GM19468 (cell line): ENCODE results near the gene DSTYK.
A peak's percentile ranks its signal among the peaks of the same experiment; 100 is the strongest.
"Not testable (repeated sequence)": the region's sequence is repeated elsewhere in the genome, so short reads cannot be mapped to it uniquely, and the experiment has no call there.

ENCODE experiments used
- ATAC-seq: cut with Tn5 transposase; IDR thresholded peaks from one replicate; pipeline ENCODE4 v1.9.1; 2021; ENCODE audit warnings: mild to moderate bottlenecking, moderate library complexity, moderate number of reproducible peaks; ENCODE audit not compliant: unreplicated experiment; ENCODE audit errors: extremely low read depth

Gene DSTYK

DNA sequence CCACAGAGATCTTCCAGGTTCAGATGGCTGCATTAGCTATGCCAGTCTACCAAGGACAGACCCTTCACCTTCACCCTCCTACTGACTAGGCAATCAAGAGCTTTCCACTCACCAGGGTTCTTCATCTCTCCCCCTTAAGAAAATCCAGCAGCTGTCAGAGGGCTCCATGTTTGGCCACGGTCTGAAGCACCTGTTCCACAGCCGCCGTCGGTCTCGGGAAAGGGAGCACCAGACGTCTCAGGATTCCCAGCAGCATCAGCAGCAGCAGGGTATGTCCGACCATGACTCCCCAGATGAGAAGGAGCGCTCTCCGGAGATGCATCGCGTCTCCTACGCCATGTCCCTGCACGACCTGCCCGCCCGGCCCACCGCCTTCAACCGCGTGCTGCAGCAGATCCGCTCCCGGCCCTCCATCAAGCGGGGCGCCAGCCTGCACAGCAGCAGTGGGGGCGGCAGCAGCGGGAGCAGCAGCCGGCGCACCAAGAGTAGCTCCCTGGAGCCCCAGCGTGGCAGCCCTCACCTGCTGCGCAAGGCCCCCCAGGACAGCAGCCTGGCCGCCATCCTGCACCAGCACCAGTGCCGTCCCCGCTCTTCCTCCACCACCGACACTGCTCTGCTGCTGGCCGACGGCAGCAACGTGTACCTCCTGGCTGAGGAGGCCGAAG is 30.0 kb upstream of the DSTYK start:
- no peak for ATAC-seq

DNA sequence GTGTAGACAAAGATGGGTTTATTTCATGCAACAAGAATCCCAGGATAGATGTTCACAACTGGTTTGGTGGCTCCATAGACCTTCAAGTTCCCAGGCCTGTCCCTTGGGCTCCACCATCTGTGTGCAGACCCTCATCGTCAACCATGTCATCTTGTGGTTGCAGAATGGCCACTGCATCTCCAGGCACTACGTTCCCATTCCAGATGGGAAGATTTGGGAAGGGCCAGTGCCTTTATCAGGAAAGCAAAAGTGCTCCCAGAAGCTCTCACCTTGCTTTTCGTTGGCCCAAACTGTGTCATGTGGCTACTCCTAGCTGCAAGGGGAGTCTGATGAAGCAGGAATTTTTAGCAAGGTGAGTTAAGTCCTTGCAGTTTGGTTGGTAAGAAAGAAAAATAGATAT is 29.1 kb upstream of the DSTYK start:
- no peak for ATAC-seq

DNA sequence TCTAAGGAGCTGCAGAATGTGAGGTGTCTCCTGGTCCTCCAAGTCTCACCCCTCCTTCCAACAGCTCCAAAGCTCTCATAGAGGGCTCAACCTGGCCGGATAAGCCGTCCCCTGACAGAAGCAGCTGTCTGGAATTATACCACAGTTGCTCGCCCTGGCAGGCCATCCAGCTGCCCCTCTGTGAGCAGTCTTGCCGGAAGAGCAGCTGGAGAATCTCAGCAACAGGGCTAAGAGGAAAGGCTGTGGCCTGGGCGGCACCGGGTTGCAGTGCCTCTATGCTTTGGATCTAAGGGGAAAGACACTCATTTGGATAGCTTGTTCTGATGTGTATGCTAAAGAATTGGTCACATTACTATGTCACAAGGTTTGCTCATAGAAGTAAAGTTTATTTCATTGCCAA is 28.6 kb upstream of the DSTYK start:
- ATAC-seq, result no peak

DNA sequence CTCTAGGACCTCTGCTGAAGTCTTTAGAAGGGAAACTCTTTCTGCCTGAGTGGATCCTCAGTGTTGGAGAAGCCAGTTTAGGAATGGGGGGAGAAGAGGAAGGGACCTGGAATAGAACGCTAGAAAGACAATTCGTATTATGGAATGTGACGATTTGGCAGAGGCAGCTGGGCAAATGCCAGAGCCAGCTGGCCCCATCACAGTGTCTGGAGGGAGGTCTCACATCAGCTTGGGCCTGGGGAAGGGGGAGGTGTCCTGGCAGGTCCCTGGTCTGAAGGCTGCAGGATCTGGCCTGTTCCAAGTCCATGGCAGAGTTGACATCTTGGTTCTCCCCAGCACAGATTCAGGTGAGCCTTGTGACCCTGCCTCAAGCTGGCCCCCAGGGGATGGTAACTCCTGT is 27.6 kb upstream of the DSTYK start:
- no peak for ATAC-seq

DNA sequence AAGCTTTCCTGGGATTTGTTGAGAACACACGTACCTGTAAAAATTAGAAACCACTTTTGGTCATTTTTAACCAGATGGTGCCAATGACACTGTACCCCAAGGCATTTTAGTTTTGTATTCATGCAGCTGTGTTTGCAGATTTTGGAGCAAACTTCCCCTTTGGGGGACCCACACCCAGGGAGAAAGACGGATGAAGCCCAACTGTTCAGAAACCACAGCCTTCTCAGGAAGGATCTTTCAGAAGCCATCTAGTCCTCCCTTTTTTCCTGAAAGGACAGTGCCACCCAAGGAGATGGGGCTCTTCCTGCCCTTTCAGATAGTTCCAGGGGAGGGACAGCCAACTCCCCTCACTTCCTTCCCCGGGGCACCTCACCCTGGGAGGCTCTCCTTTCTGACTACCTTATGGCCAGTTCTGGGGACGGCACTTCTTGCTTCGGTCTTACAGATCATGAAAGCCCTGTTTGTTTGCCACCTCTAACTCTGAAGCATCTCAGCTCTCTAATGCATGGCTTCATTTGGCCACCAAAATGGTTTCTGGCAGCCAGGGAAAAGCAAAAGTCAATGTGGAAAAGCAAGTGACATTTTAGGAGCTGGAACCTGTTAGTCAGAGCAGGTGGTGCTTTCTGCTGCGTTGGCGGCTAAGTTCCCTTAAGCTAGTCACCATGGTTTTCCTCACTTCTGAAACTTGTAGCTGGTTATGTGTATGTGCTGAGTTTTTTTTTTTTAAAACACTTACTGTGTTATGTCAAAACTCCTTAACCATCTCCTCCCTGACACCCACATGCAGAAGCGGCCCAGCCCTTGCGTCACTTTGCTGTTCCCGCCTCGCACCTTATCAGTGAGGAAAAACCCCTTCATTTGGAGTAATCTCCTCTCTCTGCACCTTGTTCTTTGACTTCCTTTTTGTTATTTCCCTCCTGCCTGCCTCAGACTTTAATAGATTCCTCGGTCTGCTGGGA is 26.3 kb upstream of the DSTYK start:
- ATAC-seq, result no peak

DNA sequence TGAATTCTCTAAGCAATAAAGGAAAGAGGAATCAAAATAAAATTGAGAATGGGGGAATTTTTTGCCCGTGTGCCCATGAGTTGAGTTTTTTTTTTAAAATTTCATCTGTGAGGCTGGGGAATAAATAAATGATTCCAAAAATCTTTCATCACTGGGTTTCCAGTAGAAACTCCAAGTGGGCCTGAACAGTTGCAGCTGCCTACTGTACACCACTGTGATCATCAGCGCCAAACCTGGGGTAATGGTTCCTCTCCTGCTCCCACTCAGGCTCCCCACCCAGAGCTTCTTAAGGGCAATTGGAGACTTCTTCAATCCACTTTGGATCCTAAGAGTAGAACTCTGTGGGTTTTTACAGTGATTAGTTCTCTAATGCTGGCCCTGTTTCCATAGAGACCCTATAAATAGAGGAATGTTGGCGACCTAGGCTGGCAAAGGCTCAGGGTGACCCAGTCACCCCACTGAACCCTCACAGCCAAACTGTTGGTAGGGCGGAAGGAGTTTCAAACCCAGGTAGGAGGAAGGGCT is 25.5 kb upstream of the DSTYK start:
- no peak for ATAC-seq

DNA sequence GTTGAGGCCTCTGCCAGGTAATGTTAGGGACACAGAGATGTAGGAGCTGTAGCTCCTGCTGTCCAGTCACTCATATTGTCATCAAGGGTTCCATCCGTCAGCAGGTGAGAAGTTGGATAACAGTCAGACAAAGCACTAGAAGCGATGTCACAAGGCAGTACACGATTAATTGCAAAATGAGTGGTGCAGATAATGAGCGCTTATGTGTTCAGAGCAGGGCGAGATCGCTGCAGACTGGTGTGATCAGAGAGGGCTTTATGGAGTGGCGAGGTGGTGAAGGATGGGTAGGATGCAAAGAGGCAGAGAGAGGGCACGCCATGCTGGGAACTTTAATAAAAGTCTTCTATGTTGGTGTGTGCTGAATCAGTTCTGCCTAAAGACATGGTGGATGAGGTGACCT is 25.0 kb upstream of the DSTYK start:
- ATAC-seq, result no peak

DNA sequence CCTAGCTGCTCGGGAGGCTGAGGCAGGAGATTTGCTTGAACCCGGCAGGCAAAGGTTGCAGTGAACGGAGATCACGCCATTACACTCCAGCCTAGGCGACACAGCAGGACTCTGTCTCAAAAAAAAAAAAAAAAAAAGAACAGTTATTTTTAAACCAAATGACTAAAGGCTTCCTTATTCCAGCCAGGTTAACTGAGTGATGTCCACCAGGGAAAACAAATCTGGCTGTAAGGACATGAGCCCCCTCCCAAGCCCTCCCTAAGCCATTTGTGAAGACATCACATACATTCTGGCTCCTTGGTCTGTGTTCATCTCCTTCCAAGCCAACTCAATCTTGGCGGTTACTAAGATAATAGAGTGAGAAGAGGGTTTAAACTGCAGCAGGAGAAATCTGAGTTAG is 24.4 kb upstream of the DSTYK start:
- no peak for ATAC-seq

DNA sequence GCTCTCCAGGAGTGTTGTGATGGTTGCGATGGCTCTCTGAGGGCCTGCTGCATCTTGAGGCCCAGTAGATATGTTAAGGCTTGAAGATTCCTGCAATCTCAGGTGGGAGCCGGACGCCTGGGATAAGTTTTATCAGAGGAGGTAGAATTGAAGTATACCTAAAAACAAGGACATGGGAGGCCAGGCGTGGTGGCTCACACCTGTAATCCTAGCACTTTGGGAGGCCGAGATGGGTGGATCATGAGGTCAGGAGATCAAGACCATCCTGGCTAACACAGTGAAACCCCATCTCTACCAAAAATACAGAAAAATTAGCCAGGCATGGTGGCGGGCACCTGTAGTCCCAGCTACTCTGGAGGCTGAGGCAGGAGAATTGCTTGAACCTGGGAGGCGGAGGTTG is 22.5 kb upstream of the DSTYK start:
- ATAC-seq, result not testable (repeated sequence)

DNA sequence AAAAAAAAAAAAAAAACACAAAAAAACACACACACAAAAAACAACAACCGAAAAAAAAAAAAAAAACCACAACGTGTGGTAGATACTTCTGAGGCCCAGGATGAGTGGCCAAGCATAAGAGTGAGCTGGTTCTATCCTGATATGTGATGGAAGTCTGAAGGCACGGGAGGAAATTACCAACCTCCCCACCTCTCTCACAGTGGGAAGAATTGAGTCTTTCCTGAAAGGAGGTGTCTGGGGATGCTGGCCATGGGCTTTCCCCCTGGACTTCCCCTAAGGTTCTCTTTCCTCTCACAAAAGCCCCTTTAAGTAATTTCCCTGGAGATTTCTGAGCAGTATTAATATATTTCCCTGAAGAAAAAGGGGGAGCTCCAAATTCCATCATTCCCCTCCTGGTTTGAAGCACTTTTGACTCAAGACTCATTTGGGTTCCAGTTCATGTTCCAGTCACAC is 21.5 kb upstream of the DSTYK start:
- no peak for ATAC-seq

DNA sequence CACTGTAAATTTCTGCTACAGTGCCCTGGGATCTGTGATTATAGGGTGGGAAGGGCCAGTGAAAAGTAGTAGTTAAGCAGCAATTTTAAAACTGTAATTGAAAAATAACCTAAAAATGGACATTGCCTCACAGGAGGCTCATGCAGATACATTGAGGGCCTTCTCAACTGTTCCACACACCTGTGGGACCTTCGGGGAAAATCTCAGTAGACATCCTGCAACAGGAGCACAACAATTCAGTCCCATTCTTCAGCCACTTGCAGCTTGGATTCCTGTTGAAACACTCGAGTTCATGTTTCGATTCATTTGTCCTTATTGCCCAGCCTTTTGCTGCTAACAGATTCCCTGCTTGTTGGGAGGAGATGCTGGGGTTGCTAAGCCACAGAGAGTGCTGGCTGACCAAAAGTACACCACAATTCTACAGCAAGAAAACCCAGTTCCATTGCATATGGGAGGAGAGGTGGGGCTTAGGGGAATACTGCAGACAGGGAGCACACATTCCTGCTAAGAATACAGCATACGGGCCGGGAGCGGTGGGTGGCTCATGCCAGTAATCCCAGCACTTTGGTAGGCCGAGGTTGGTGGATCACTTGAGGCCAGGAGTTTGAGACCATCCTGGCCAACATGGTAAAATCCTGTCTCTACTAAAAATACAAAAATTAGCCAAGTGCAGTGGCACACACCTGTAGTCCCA is 20.8 kb upstream of the DSTYK start:
- no peak for ATAC-seq

DNA sequence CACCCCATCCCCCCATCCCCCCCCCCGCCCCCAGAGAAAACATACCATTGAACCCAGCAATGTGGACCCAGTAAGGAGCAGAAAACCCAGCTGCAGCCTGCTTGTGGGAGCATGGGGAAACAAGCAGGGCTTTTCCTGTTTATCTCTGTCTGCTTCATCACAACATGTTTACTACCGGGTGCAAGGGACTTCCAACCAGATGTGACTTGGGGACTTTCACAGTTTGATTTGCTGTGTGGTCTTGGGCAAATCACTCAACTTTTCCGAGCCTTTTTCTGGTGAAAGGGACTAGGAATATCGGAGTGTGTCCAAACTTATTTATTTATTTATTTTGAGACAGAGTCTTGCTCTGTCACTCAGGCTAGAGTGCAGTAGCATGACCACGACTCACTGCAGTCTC is 19.5 kb upstream of the DSTYK start:
- no peak for ATAC-seq

DNA sequence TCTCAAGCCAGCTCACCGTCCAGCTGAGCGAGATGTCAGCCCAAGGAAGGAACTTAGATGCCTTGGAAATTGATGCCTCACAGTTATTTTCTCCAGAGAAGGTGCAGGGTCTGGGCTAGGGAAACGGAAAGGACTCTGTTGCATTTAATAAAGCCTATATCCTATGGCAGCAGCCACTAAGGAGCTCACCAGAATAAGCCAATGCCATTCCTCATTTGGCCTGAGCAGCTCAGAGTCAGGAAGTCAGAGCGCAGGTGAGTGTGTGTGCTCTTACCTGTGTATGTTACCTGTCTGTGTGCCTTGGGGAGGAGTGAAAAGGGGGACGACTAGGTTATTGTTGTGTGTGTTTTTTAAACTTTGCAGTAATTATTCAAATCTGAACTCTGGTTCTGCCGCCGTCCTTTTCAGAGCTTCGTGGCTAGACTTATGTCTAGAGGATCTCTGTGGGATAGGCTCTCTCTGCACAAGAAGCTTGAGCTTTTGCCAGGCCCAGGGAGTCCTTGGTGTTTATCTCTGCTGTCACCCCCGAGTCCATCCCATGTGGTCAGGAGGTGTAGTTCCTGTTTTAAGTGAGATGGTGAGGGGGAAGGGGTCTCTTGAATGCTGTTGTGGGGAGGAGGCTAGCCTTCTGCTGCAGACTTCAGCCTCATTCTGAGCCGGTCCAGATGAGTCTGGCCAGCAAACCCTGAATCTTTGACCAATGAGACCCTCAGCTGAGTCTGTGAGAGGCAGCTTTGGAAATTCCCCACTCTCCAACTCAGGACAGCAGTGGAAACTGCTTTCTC is 18.6 kb upstream of the DSTYK start:
- ATAC-seq, result no peak

DNA sequence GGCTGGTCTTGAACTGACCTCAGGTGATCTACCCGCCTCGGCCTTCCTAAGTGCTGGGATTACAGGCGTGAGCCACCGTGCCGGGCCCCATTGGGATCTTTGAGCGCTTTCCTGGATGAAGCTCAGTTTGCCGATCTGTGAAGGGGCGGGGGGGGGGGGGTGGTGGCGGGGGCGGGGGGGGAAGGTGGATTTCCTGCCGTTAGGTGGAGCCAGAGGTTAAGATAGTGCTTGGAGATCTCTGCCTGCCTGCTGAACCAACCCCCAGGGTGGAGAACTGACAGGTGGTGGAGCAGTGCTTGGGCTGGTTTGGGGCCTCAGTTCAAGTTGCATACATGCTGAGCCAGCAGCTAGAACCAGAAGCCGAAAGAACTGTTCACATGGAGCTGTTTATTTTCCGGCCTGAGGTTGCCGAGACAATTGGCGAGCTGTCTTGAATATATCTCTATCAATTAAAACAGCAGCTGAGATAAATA is 17.9 kb upstream of the DSTYK start:
- no peak for ATAC-seq

DNA sequence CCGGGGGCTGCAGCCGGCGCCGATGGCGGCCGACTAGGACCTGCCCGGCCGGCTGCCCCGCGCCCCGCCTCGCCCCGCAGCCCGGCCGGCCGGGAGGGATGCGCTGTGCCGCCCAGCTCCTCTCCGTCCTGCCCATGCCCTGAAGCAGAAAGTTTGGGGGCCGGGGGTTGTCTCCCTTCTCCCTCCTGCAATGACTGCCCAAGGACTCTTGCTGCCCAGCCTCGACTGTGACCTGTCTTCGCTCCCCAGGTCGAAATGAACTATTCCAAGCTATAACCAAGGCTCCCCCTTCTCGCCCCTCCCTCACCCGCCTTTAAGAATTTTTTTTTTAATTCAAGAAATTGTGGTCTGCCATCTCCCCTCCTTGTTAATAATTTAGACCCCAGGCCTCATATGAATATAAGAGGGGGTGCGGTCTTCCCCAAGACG is 16.6 kb upstream of the DSTYK start:
- ATAC-seq, result no peak

DNA sequence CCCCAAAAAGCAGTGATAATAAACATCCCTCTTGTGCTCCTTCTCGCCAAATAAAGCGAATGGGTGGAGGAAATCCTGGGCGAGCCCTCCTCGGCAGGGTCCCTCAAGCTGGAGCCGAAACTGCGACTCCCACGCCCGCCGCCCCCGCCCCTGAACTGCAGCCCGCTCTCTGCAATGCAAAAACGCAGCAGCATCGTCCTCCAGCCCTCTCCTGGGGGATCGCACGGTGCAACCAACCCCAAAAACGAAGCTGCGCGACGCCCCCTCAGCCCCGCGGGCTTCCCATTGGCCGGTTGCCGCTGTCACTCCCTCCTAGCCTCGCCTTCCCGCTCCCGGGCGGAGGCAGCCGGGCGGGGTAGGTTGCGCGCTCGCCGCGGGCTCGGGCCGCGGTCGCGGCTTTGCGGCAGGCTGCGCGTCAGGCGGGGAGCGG is 16.1 kb upstream of the DSTYK start, which contains the start of gene TMCC2:
Gene TMCC2, plus strand, starts transcription at position 363 of the 430 bp plus-strand sequence. CDS start 619 bp downstream, outside the sequence.
- ATAC-seq, result peak; percentile 75

DNA sequence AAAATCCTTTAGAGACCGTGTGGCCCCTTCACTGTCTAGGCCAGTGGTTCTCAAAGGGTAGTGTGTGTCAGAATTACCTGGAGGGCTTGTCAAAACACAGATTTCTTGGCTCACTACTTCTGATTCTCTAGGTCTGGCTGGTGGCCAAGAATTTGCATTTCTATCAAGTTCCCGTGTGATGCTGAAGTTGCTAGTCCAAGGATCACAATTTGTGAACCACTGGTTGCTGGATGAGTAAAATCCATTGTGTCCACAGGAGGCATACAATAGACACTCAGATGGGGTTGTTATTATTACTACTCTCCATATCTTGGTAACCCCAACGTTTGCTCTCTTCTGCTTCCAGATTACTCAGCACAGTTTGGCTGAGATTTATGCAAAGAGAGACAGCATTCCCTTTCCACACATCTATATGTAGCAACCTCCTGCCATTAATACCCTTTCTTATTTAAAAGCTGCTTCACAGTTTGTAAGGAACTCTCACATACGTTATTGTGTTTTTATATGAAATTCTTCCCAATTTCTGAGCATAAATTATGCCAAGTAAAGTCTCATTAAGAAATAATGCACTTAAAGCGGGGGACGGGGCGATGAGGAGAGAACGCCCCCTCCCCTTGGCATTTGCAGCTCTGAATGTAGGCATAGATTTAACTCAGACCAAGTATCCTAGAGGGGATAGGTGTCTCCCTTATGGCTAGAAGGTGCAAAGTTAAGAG is 15.5 kb upstream of the DSTYK start:
- no peak for ATAC-seq

DNA sequence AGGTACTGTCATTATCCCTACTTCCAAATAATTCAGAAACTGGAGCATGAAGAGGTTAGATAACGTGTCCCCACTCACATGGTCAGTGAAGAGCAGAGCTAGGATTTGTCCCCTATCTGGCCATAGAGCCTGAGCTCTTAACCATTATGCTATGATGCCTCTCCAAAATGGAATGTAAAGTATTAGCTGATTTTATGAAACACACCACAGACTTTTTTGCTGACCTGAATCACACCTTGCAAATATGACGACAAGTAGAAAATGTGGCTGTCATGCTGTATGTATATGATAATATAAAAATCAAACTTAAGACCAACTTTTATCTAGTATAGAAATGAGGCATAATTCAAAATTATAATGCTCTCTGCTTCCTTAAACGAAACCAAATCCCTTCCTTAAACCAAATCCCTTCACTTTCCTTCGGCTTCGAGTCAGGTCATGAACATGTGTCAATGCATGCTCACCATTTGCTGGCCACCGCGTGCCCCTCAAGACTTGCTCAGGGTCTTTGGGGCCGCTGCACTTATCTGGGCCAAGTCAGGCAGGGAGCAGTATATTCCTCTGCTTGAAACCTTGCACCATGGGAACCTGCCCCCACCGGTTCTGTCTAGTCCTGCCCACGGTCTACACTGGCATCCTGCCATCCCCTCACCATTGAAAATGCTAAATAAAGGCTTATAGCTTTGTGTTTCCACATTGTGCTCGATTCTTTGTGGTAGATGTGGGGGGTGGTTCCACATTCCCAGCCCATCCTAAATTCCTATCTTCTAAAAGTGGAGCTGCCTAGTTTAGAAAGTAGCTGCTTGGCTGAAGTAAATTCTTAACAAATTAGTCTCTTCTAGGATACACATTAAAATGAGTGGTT is 14.6 kb upstream of the DSTYK start:
- no peak for ATAC-seq
